K562 (cell line): ENCODE measurements around the gene PHLDA3. TPM values are rescaled to one million over a fixed set of nuclear protein-coding genes. Genes with fewer than 3 reads are reported as not detected.

ENCODE experiments used
- ELF2 ChIP-seq: fragments of 250-450 bp; sonication (Bioruptor Pico); IDR thresholded peaks from 2 replicates; pipeline ENCODE4 v1.5.0; 2021; ENCODE audit warnings: mild to moderate bottlenecking
- SMARCC2 ChIP-seq: fragments of 450-650 bp; IDR thresholded peaks from 2 replicates; pipeline ENCODE4 v1.6.1; 2017; ENCODE audit warnings: antibody characterized with exemption, moderate library complexity, mild to moderate bottlenecking, low read depth
- SRF ChIP-seq, 2 experiments: fragments of 250-450, 450-650 bp in 1 of 2; sonication (Bioruptor Pico) in 1 of 2; sonication (generic) in 1 of 2; formaldehyde crosslinking; IDR thresholded peaks; 2 replicates each; pipeline versions ENCODE4 v1.5.0 to v1.5.1; 2020 to 2022; ENCODE audit warnings: mild to moderate bottlenecking in 1 of 2, missing genetic modification reagents in 1 of 2
- ZC3H8 ChIP-seq: fragments of 450-650 bp; IDR thresholded peaks from 2 replicates; pipeline ENCODE4 v1.6.1; 2017
- ZNF217 ChIP-seq: sonication (generic); formaldehyde crosslinking; IDR thresholded peaks from 2 replicates; pipeline ENCODE4 v1.8.0; 2022; ENCODE audit warnings: mild to moderate bottlenecking, missing genetic modification reagents
- polyA plus RNA-seq, 8 experiments: library from polyadenylated mRNA; depleted of rRNA in 4 of 8; stranded (reverse) in 5 of 8; unstranded in 3 of 8; fragments of >200 nt; fragmentation: Nextera tagmentation in 2 of 8; fragmentation: Illumina TruSeq in 1 of 8; extraction: Ambion mirVana in 2 of 8; extraction: Trizol in 1 of 8; gene quantifications; 2 replicates each; pipeline versions ENCODE4 v1.2.1 to v1.2.3, GENCODE V29; 2011 to 2014; ENCODE audit warnings: inconsistent platforms in 1 of 8, missing spikeins in 1 of 8
- total RNA-seq, 7 experiments: library from RNA; depleted of rRNA in 6 of 7; stranded (reverse); fragments of >200 nt in 6 of 7; fragmentation: Illumina TruSeq in 2 of 7; extraction: Trizol in 2 of 7; gene quantifications; 2 replicates each; pipeline versions ENCODE4 v1.2.1 to v1.2.3, GENCODE V29; 2011 to 2021; ENCODE audit warnings: low replicate concordance in 1 of 7
- TF ChIP-seq, protein P1 (sequence below): fragments of 450-650 bp; formaldehyde crosslinking; IDR thresholded peaks from 2 replicates; pipeline ENCODE4 v1.4.0; 2020; ENCODE audit warnings: mild to moderate bottlenecking, mixed read lengths
- TF ChIP-seq, protein P2 (sequence below): fragments of 200-600 bp; sonication (generic); IDR thresholded peaks from one replicate; pipeline ENCODE4 v1.6.1; 2012; ENCODE audit warnings: mild to moderate bottlenecking, low read depth, low read length, inconsistent platforms
- TF ChIP-seq, protein P3 (sequence below): fragments of 450-650 bp; IDR thresholded peaks from 2 replicates; pipeline ENCODE4 v1.6.1; 2018; ENCODE audit not compliant: partially characterized antibody

Gene PHLDA3
- total and polyA plus RNA-seq, 9 of the 15 experiments (the other 6 are each of a cell fraction or from before 2014, with no cell fraction given) = 0.11 to 0.27 TPM; not detected in 7

DNA sequence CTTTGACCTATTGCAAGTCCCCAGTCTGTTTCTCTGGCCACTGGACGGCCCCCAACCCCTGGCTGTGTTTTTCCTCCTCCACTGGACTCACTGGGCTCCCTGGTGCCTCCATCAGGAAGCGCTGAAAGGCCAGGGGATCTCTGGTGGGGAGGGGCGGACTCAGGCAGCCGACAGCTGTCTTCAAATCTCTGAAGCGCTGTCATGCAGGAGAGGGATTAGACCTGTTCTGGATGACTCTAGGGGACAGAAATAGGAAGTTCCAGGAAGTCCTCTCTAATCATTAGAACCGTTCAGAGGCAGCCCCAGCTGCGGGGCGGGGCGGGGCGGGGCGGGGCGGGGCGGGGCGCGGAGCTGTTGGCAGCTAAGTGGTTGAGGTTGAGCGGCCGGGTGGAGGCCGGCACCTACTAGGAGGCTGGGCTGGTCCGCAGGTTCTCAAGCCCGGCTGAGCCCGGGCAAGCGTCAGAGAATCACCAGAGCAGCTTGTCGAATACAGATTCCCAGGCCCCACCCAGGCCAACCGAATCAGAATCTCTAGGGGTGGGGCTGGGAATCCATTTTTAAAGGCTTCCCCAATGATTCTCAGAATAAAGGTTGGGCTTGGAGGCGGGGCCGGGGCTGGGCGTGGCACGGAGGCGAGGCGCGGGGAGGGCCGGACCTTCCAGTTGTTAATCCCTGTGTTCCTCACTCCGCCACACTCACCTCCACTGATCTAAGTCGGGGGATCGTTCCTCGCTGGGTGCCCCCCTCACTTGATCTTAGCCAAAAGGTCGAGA is 11.4 kb upstream of the PHLDA3 start (continued):
- TF ChIP-seq, protein P1, sequence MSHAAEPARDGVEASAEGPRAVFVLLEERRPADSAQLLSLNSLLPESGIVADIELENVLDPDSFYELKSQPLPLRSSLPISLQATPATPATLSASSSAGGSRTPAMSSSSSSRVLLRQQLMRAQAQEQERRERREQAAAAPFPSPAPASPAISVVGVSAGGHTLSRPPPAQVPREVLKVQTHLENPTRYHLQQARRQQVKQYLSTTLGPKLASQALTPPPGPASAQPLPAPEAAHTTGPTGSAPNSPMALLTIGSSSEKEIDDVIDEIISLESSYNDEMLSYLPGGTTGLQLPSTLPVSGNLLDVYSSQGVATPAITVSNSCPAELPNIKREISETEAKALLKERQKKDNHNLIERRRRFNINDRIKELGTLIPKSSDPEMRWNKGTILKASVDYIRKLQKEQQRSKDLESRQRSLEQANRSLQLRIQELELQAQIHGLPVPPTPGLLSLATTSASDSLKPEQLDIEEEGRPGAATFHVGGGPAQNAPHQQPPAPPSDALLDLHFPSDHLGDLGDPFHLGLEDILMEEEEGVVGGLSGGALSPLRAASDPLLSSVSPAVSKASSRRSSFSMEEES = no peak
- TF ChIP-seq ZNF217 (CRISPR knock-in tag) (no peak), ELF2 (no peak), SMARCC2 (no peak), SRF (CRISPR knock-in tag; IDR thresholded peaks at IDR 0.05) (no peak), ZC3H8 (no peak)
- TF ChIP-seq, protein P2, sequence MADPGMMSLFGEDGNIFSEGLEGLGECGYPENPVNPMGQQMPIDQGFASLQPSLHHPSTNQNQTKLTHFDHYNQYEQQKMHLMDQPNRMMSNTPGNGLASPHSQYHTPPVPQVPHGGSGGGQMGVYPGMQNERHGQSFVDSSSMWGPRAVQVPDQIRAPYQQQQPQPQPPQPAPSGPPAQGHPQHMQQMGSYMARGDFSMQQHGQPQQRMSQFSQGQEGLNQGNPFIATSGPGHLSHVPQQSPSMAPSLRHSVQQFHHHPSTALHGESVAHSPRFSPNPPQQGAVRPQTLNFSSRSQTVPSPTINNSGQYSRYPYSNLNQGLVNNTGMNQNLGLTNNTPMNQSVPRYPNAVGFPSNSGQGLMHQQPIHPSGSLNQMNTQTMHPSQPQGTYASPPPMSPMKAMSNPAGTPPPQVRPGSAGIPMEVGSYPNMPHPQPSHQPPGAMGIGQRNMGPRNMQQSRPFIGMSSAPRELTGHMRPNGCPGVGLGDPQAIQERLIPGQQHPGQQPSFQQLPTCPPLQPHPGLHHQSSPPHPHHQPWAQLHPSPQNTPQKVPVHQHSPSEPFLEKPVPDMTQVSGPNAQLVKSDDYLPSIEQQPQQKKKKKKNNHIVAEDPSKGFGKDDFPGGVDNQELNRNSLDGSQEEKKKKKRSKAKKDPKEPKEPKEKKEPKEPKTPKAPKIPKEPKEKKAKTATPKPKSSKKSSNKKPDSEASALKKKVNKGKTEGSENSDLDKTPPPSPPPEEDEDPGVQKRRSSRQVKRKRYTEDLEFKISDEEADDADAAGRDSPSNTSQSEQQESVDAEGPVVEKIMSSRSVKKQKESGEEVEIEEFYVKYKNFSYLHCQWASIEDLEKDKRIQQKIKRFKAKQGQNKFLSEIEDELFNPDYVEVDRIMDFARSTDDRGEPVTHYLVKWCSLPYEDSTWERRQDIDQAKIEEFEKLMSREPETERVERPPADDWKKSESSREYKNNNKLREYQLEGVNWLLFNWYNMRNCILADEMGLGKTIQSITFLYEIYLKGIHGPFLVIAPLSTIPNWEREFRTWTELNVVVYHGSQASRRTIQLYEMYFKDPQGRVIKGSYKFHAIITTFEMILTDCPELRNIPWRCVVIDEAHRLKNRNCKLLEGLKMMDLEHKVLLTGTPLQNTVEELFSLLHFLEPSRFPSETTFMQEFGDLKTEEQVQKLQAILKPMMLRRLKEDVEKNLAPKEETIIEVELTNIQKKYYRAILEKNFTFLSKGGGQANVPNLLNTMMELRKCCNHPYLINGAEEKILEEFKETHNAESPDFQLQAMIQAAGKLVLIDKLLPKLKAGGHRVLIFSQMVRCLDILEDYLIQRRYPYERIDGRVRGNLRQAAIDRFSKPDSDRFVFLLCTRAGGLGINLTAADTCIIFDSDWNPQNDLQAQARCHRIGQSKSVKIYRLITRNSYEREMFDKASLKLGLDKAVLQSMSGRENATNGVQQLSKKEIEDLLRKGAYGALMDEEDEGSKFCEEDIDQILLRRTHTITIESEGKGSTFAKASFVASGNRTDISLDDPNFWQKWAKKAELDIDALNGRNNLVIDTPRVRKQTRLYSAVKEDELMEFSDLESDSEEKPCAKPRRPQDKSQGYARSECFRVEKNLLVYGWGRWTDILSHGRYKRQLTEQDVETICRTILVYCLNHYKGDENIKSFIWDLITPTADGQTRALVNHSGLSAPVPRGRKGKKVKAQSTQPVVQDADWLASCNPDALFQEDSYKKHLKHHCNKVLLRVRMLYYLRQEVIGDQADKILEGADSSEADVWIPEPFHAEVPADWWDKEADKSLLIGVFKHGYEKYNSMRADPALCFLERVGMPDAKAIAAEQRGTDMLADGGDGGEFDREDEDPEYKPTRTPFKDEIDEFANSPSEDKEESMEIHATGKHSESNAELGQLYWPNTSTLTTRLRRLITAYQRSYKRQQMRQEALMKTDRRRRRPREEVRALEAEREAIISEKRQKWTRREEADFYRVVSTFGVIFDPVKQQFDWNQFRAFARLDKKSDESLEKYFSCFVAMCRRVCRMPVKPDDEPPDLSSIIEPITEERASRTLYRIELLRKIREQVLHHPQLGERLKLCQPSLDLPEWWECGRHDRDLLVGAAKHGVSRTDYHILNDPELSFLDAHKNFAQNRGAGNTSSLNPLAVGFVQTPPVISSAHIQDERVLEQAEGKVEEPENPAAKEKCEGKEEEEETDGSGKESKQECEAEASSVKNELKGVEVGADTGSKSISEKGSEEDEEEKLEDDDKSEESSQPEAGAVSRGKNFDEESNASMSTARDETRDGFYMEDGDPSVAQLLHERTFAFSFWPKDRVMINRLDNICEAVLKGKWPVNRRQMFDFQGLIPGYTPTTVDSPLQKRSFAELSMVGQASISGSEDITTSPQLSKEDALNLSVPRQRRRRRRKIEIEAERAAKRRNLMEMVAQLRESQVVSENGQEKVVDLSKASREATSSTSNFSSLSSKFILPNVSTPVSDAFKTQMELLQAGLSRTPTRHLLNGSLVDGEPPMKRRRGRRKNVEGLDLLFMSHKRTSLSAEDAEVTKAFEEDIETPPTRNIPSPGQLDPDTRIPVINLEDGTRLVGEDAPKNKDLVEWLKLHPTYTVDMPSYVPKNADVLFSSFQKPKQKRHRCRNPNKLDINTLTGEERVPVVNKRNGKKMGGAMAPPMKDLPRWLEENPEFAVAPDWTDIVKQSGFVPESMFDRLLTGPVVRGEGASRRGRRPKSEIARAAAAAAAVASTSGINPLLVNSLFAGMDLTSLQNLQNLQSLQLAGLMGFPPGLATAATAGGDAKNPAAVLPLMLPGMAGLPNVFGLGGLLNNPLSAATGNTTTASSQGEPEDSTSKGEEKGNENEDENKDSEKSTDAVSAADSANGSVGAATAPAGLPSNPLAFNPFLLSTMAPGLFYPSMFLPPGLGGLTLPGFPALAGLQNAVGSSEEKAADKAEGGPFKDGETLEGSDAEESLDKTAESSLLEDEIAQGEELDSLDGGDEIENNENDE = no peak
- TF ChIP-seq, protein P3, sequence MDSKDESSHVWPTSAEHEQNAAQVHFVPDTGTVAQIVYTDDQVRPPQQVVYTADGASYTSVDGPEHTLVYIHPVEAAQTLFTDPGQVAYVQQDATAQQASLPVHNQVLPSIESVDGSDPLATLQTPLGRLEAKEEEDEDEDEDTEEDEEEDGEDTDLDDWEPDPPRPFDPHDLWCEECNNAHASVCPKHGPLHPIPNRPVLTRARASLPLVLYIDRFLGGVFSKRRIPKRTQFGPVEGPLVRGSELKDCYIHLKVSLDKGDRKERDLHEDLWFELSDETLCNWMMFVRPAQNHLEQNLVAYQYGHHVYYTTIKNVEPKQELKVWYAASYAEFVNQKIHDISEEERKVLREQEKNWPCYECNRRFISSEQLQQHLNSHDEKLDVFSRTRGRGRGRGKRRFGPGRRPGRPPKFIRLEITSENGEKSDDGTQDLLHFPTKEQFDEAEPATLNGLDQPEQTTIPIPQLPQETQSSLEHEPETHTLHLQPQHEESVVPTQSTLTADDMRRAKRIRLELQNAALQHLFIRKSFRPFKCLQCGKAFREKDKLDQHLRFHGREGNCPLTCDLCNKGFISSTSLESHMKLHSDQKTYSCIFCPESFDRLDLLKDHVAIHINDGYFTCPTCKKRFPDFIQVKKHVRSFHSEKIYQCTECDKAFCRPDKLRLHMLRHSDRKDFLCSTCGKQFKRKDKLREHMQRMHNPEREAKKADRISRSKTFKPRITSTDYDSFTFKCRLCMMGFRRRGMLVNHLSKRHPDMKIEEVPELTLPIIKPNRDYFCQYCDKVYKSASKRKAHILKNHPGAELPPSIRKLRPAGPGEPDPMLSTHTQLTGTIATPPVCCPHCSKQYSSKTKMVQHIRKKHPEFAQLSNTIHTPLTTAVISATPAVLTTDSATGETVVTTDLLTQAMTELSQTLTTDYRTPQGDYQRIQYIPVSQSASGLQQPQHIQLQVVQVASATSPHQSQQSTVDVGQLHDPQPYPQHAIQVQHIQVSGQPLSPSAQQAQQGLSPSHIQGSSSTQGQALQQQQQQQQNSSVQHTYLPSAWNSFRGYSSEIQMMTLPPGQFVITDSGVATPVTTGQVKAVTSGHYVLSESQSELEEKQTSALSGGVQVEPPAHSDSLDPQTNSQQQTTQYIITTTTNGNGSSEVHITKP = peak; percentile 69
